Measurements from ENCODE around the gene ELMO3. TPM values are rescaled to one million over a fixed set of nuclear protein-coding genes. Genes with fewer than 3 reads are reported as not detected.

ELMO3 gene
- total RNA-seq, 2 experiments from 2014 or later = 1.9 to 2.3 TPM

GRCh38 chr16:67161595-67162058 lies 37.3 kb upstream of the ELMO3 start:
- H3K9me3 ChIP-seq (ENCODE audit: control insufficient read depth in 1 of 2, insufficient read depth in 1 of 2, low read length in 2 of 2) = peaks cover 0 to 23% of the 10 kb centered on the region in 2 experiments
- Mint-ChIP-seq H3K27ac (no peak overlapping the region), H3K9me3 (no peaks in the 10 kb centered on the region), H3K27me3 (peaks cover 50% of the 10 kb centered on the region), H3K4me1 (ENCODE audit: low read depth) (peaks cover 50% of the 10 kb centered on the region), H3K4me3 (peak overlapping the region; percentile 75), H3K36me3 (ENCODE audit: low read depth) (peaks cover 20% of the 10 kb centered on the region)
- no peak for ATAC-seq (ENCODE audit: poor library complexity)
- H3K27ac ChIP-seq (ENCODE audit: low read depth in 1 of 2, low read length in 2 of 2) = no peak overlapping the region
- intact Hi-C loops (cut with DNase I, micrococcal nuclease) = loop anchor here (2.0 kb wide), 2 partner anchors 21 to 133 kb away; partner anchors contain the start of genes MATCAP1 (in 2 of the 2) and CBFB (in 1 of the 2)
- TF ChIP-seq CTCF (IDR thresholded peaks at IDR 0.05) = no peak
- peaks cover 40 to 49% of the 10 kb centered on the region in 2 experiments for H3K27me3 ChIP-seq (ENCODE audit: control insufficient read depth in 1 of 2, insufficient read depth in 2 of 2, low read length in 2 of 2)
- peak overlapping the region; percentile 100 for H3K4me3 ChIP-seq (ENCODE audit: low read length)
- POLR2A ChIA-PET = interaction anchor here (0.8 to 5.5 kb wide), 6 partner anchors 11 to 268 kb away, joined by 3 to 51 read pairs (median 16); partner anchors contain the start of genes B3GNT9, FHOD1 and MATCAP1
- H3K36me3 ChIP-seq (ENCODE audit: insufficient read depth, low read length) = no peaks in the 10 kb centered on the region
- H3K4me1 ChIP-seq (ENCODE audit: insufficient read depth, low read length) = peaks cover 84% of the 10 kb centered on the region
- CTCF ChIA-PET = interaction anchor here (4.0 kb wide), 1 partner anchor 24 kb away, joined by 20 read pairs; no protein-coding TSS in a partner anchor
- peak in 1 of 14 experiments; percentile 35 for DNase-seq

GRCh38 chr16:67162506-67163163 lies 36.3 kb upstream of the ELMO3 start:
- Mint-ChIP-seq H3K9me3 (no peaks in the 10 kb centered on the region), H3K27me3 (peaks cover 60% of the 10 kb centered on the region), H3K36me3 (ENCODE audit: low read depth) (peaks cover 20% of the 10 kb centered on the region), H3K4me1 (ENCODE audit: low read depth) (peaks cover 39% of the 10 kb centered on the region), H3K27ac (no peak overlapping the region), H3K4me3 (peak overlapping the region; percentile 75)
- Histone ChIP-seq H3K4me1 (ENCODE audit: insufficient read depth, low read length) (peaks cover 74% of the 10 kb centered on the region), H3K9me3 (ENCODE audit: control insufficient read depth in 1 of 2, insufficient read depth in 1 of 2, low read length in 2 of 2) (peaks cover 0 to 23% of the 10 kb centered on the region in 2 experiments), H3K4me3 (ENCODE audit: low read length) (peak overlapping the region; percentile 32), H3K27me3 (ENCODE audit: control insufficient read depth in 1 of 2, insufficient read depth in 2 of 2, low read length in 2 of 2) (peaks cover 50 to 59% of the 10 kb centered on the region in 2 experiments), H3K36me3 (ENCODE audit: insufficient read depth, low read length) (no peaks in the 10 kb centered on the region), H3K27ac (ENCODE audit: low read depth in 1 of 2, low read length in 2 of 2) (no peak overlapping the region)
- ChIA-PET POLR2A (interaction anchor here (0.9 to 5.5 kb wide), 5 partner anchors 12 to 150 kb away, joined by 3 to 51 read pairs (median 3); partner anchors contain the start of genes FHOD1 and MATCAP1), CTCF (interaction anchor here (0.6 to 4.0 kb wide), 5 partner anchors 7 to 288 kb away, joined by 3 to 20 read pairs (median 5); no protein-coding TSS in a partner anchor)
- no peak for TF ChIP-seq CTCF (IDR thresholded peaks at IDR 0.05)
- no peak for DNase-seq
- intact Hi-C loops (cut with DNase I, micrococcal nuclease) = loop anchor here in 1 of 2 experiments (2.0 kb wide), 1 partner anchor 20 kb away; the partner anchor contains the start of gene MATCAP1
- no peak for ATAC-seq (ENCODE audit: poor library complexity)

GRCh38 chr16:67163164-67163998 lies 35.5 kb upstream of the ELMO3 start:
- Histone ChIP-seq H3K27ac (ENCODE audit: low read depth in 1 of 2, low read length in 2 of 2) (no peak overlapping the region), H3K4me3 (ENCODE audit: low read length) (peak overlapping the region; percentile 32), H3K4me1 (ENCODE audit: insufficient read depth, low read length) (peaks cover 67% of the 10 kb centered on the region), H3K36me3 (ENCODE audit: insufficient read depth, low read length) (no peaks in the 10 kb centered on the region), H3K9me3 (ENCODE audit: control insufficient read depth in 1 of 2, insufficient read depth in 1 of 2, low read length in 2 of 2) (peaks cover 0 to 23% of the 10 kb centered on the region in 2 experiments), H3K27me3 (ENCODE audit: control insufficient read depth in 1 of 2, insufficient read depth in 2 of 2, low read length in 2 of 2) (peaks cover 55 to 66% of the 10 kb centered on the region in 2 experiments)
- DNase-seq (peak in 7 of 14 experiments; percentile 22 to 82 (median 49)), ATAC-seq (ENCODE audit: poor library complexity) (peak; percentile 2)
- TF ChIP-seq CTCF (IDR thresholded peaks at IDR 0.05) = no peak
- intact Hi-C loops (cut with DNase I, micrococcal nuclease) = loop anchor here in 1 of 2 experiments (2.0 kb wide), 1 partner anchor 19 kb away; the partner anchor contains the start of gene MATCAP1
- peaks cover 17% of the 10 kb centered on the region for H3K36me3 Mint-ChIP-seq (ENCODE audit: low read depth)
- POLR2A ChIA-PET = interaction anchor here (0.9 to 5.5 kb wide), 4 partner anchors 8 to 151 kb away, joined by 3 to 51 read pairs (median 12); partner anchors contain the start of gene MATCAP1
- H3K4me1 Mint-ChIP-seq (ENCODE audit: low read depth) = peaks cover 35% of the 10 kb centered on the region
- no peak overlapping the region for H3K27ac Mint-ChIP-seq
- peak overlapping the region; percentile 72 for H3K4me3 Mint-ChIP-seq
- CTCF ChIA-PET = interaction anchor here (0.8 to 2.7 kb wide), 4 partner anchors 8 to 293 kb away, joined by 3 to 12 read pairs (median 4); no protein-coding TSS in a partner anchor
- H3K9me3 Mint-ChIP-seq = no peaks in the 10 kb centered on the region
- H3K27me3 Mint-ChIP-seq = peaks cover 68% of the 10 kb centered on the region
